HepG2 (cell line): ENCODE measurements around the gene MIDN. TPM values are rescaled to one million over a fixed set of nuclear protein-coding genes. Genes with fewer than 3 reads are reported as not detected.

ENCODE experiments used
- AFF4 ChIP-seq: sonication (generic); formaldehyde crosslinking; IDR thresholded peaks from 2 replicates; pipeline ENCODE4 v1.4.0; 2020; ENCODE audit warnings: missing genetic modification reagents
- MBNL3 ChIP-seq: fragments of 250-450 bp; sonication (Bioruptor Pico); conservative IDR thresholded peaks from 2 replicates; pipeline ENCODE4 v1.8.0; 2022; ENCODE audit warnings: mild to moderate bottlenecking, inconsistent platforms
- NCOR1 ChIP-seq: fragments of 200-600 bp; sonication (generic); IDR thresholded peaks from 2 replicates; pipeline ENCODE4 v1.7.0; 2017; ENCODE audit warnings: antibody characterized with exemption, low read length, borderline replicate concordance
- PATZ1 ChIP-seq: sonication (generic); formaldehyde crosslinking; IDR thresholded peaks from 2 replicates; pipeline ENCODE4 v1.4.0; 2020; ENCODE audit warnings: missing genetic modification reagents
- ZNF296 ChIP-seq: sonication (generic); formaldehyde crosslinking; conservative IDR thresholded peaks from 2 replicates; pipeline ENCODE4 v1.5.0; 2020; ENCODE audit warnings: mild to moderate bottlenecking, missing genetic modification reagents
- ZSCAN12 ChIP-seq: sonication (generic); formaldehyde crosslinking; IDR thresholded peaks from 2 replicates; pipeline ENCODE4 v1.9.0; 2021; ENCODE audit warnings: mild to moderate bottlenecking, missing genetic modification reagents
- polyA plus RNA-seq, 8 experiments: library from polyadenylated mRNA; depleted of rRNA in 3 of 8; stranded (reverse) in 7 of 8; unstranded in 1 of 8; fragments of >200 nt; fragmentation: Illumina TruSeq in 4 of 8; extraction: Trizol in 4 of 8; gene quantifications; 2 replicates each; pipeline versions ENCODE4 v1.2.1 to v1.2.3, GENCODE V29; 2011 to 2016; ENCODE audit warnings: low read depth in 4 of 8, missing spikeins in 1 of 8, mixed read lengths in 1 of 8; ENCODE audit not compliant: insufficient read depth in 1 of 8
- total RNA-seq, 5 experiments: library from RNA; depleted of rRNA; stranded (reverse); fragments of >200 nt; fragmentation: Illumina TruSeq; extraction: Trizol; gene quantifications; 2 replicates each; pipeline ENCODE4 v1.2.3, GENCODE V29; 2016; ENCODE audit warnings: low read depth in 1 of 5
- TF ChIP-seq, protein P1 (sequence below), 2 experiments: fragments of 450-650 bp in 1 of 2; sonication (generic) in 1 of 2; formaldehyde crosslinking in 1 of 2; IDR thresholded peaks; 2 replicates each; pipeline versions ENCODE4 v1.6.1 to v1.8.0; 2016 to 2022; ENCODE audit warnings: antibody characterized with exemption in 1 of 2, mild to moderate bottlenecking in 1 of 2, missing genetic modification reagents in 1 of 2
- TF ChIP-seq, protein P2 (sequence below): sonication (generic); formaldehyde crosslinking; IDR thresholded peaks from 2 replicates; pipeline ENCODE4 v1.8.0; 2022; ENCODE audit warnings: missing genetic modification reagents, low read depth, mild to moderate bottlenecking, borderline replicate concordance
- TF ChIP-seq, protein P3 (sequence below): sonication (generic); formaldehyde crosslinking; IDR thresholded peaks from 2 replicates; pipeline ENCODE4 v1.8.0; 2022; ENCODE audit warnings: missing genetic modification reagents, mild to moderate bottlenecking, borderline replicate concordance

The MIDN gene
- total and polyA plus RNA-seq, 2 of the 13 experiments (the other 11 are each of a cell fraction or from before 2014, with no cell fraction given): 8.4 to 18.0 TPM

DNA sequence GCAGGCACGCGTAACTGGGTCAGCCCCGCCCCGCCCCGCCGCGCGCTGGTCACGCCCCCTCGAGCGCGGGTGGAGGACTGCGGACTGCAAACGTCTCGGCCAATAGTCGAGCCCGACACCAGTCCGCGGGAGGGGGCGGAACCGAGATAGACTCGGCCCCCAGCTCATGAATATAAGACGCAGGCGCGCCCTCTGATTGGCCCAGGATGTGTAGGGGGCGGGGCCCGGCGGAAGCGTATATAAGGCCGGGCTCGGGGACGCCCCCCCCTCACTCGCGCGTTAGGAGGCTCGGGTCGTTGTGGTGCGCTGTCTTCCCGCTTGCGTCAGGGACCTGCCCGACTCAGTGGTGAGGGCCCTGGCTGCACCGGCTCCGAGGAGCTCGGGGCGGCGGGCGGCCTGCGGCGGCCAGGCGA is 20.7 kb downstream of the MIDN start, which contains the start of gene CIRBP (continued):
- TF ChIP-seq, protein P1, sequence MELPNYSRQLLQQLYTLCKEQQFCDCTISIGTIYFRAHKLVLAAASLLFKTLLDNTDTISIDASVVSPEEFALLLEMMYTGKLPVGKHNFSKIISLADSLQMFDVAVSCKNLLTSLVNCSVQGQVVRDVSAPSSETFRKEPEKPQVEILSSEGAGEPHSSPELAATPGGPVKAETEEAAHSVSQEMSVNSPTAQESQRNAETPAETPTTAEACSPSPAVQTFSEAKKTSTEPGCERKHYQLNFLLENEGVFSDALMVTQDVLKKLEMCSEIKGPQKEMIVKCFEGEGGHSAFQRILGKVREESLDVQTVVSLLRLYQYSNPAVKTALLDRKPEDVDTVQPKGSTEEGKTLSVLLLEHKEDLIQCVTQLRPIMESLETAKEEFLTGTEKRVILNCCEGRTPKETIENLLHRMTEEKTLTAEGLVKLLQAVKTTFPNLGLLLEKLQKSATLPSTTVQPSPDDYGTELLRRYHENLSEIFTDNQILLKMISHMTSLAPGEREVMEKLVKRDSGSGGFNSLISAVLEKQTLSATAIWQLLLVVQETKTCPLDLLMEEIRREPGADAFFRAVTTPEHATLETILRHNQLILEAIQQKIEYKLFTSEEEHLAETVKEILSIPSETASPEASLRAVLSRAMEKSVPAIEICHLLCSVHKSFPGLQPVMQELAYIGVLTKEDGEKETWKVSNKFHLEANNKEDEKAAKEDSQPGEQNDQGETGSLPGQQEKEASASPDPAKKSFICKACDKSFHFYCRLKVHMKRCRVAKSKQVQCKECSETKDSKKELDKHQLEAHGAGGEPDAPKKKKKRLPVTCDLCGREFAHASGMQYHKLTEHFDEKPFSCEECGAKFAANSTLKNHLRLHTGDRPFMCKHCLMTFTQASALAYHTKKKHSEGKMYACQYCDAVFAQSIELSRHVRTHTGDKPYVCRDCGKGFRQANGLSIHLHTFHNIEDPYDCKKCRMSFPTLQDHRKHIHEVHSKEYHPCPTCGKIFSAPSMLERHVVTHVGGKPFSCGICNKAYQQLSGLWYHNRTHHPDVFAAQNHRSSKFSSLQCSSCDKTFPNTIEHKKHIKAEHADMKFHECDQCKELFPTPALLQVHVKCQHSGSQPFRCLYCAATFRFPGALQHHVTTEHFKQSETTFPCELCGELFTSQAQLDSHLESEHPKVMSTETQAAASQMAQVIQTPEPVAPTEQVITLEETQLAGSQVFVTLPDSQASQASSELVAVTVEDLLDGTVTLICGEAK (IDR thresholded peaks at IDR 0.05): no peak
- TF ChIP-seq, protein P1 (CRISPR knock-in tag; IDR thresholded peaks at IDR 0.05): peak; percentile 4; the same call in 1 of the 2 replicates
- TF ChIP-seq MBNL3 (CRISPR knock-in tag) (no peak), ZNF296 (CRISPR knock-in tag) (no peak), AFF4 (no peak), NCOR1 (no peak), PATZ1 (CRISPR knock-in tag) (peak; percentile 84), ZSCAN12 (CRISPR knock-in tag) (no peak)
- TF ChIP-seq, protein P2, sequence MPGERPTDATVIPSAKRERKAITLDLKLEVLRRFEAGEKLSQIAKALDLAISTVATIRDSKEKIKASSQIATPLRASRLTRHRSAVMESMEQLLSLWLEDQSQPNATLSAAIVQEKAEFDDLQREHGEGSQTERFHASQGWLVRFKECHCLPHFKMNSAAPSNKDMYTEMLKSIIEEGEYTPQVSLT: 0 out of 2 replicates have a peak, but pooled peaks have one; percentile 44
- TF ChIP-seq, protein P3, sequence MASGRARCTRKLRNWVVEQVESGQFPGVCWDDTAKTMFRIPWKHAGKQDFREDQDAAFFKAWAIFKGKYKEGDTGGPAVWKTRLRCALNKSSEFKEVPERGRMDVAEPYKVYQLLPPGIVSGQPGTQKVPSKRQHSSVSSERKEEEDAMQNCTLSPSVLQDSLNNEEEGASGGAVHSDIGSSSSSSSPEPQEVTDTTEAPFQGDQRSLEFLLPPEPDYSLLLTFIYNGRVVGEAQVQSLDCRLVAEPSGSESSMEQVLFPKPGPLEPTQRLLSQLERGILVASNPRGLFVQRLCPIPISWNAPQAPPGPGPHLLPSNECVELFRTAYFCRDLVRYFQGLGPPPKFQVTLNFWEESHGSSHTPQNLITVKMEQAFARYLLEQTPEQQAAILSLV: no peak
